ENCODE measurements around the gene DCAF12.

- TF ChIP-seq HOXA9 (CRISPR knock-in tag; IDR thresholded peaks at IDR 0.05; ENCODE audit: borderline replicate concordance) = no peak; the same call in 1 of the 2 replicates
- peak; percentile 58; the same call in 1 of the 2 replicates for TF ChIP-seq FOXK1 (CRISPR knock-in tag; IDR thresholded peaks at IDR 0.05; ENCODE audit: borderline replicate concordance, low read depth)
- peak; percentile 54 for TF ChIP-seq RBM39 (IDR thresholded peaks at IDR 0.05; ENCODE audit: low read depth, low read length, poor library complexity, severe bottlenecking)
- peak; percentile 77 for TF ChIP-seq MED8 (CRISPR knock-in tag; IDR thresholded peaks at IDR 0.05; ENCODE audit: insufficient replicate concordance)
- TF ChIP-seq MAZ (IDR thresholded peaks at IDR 0.05; ENCODE audit: borderline replicate concordance, low read depth, low read length) = no peak
- peak; percentile 64 for TF ChIP-seq MAZ (CRISPR knock-in tag; IDR thresholded peaks at IDR 0.05; ENCODE audit: low read depth)
- TF ChIP-seq RARG (CRISPR knock-in tag; IDR thresholded peaks at IDR 0.05; ENCODE audit: low read depth) = peak; percentile 68; the same call in 1 of the 2 replicates
- no peak for TF ChIP-seq ZNF597 (CRISPR knock-in tag; IDR thresholded peaks at IDR 0.05)
- TF ChIP-seq BORCS8-MEF2B (CRISPR knock-in tag; IDR thresholded peaks at IDR 0.05) = peak; percentile 83
- no peak for TF ChIP-seq XBP1 (CRISPR knock-in tag; IDR thresholded peaks at IDR 0.05)
Measured at GRCh38 chr9:34126207-34127034, at the start of gene DCAF12.
